NCI-H510A (cell line): ENCODE measurements around the gene SMAD2.

ENCODE experiments used
- DNase-seq: peaks from one replicate; lab custom pipeline; 2025; lab: John Stamatoyannopoulos, UW

Gene SMAD2

GRCh38 chr18:47931718-47932103, 1.3 kb upstream of the SMAD2 start:
- peak; percentile 25 for DNase-seq

GRCh38 chr18:47930931-47931717, 665 bp upstream of the SMAD2 start:
- DNase-seq, result peak; percentile 91

- DNase-seq, result no peak
Observed at GRCh38 chr18:47929681-47930198, 719 bp downstream of the SMAD2 start.

GRCh38 chr18:47928466-47928865, 2.0 kb downstream of the SMAD2 start:
- no peak for DNase-seq

- no peak for DNase-seq
Observed at GRCh38 chr18:47926101-47926850, 4.2 kb downstream of the SMAD2 start.

- DNase-seq, result no peak
Observed at GRCh38 chr18:47919916-47920315, 10.5 kb downstream of the SMAD2 start.

GRCh38 chr18:47917923-47918610, 12.4 kb downstream of the SMAD2 start:
- no peak for DNase-seq

- no peak for DNase-seq
Observed at GRCh38 chr18:47915930-47916329, 14.5 kb downstream of the SMAD2 start.

GRCh38 chr18:47915229-47915628, 15.2 kb downstream of the SMAD2 start:
- no peak for DNase-seq

- no peak for DNase-seq
Observed at GRCh38 chr18:47912794-47913585, 17.5 kb downstream of the SMAD2 start.

GRCh38 chr18:47912343-47912742, 18.1 kb downstream of the SMAD2 start:
- no peak for DNase-seq

GRCh38 chr18:47911877-47912276, 18.6 kb downstream of the SMAD2 start:
- no peak for DNase-seq

GRCh38 chr18:47909484-47909883, 21.0 kb downstream of the SMAD2 start:
- no peak for DNase-seq

- no peak for DNase-seq
Observed at GRCh38 chr18:47908592-47908991, 21.9 kb downstream of the SMAD2 start.

- DNase-seq, result no peak
Observed at GRCh38 chr18:47906408-47906807, 24.1 kb downstream of the SMAD2 start.

- no peak for DNase-seq
Observed at GRCh38 chr18:47903809-47904208, 26.6 kb downstream of the SMAD2 start.

GRCh38 chr18:47901624-47902362, 28.7 kb downstream of the SMAD2 start:
- DNase-seq, result no peak

- no peak for DNase-seq
Observed at GRCh38 chr18:47899107-47899840, 31.2 kb downstream of the SMAD2 start.

- DNase-seq, result no peak
Observed at GRCh38 chr18:47898696-47899095, 31.8 kb downstream of the SMAD2 start.

GRCh38 chr18:47898055-47898454, 32.4 kb downstream of the SMAD2 start:
- no peak for DNase-seq
